CD4-positive, alpha-beta T cell treated with Interleukin-12 subunit alpha and Interleukin-12 subunit beta, for 1 hour (primary cell): ENCODE measurements around the gene L2HGDH.

Experiments
- DNase-seq: peaks from one replicate; pipeline ENCODE4 v3.0.0-alpha.2; 2020

Gene L2HGDH

DNA sequence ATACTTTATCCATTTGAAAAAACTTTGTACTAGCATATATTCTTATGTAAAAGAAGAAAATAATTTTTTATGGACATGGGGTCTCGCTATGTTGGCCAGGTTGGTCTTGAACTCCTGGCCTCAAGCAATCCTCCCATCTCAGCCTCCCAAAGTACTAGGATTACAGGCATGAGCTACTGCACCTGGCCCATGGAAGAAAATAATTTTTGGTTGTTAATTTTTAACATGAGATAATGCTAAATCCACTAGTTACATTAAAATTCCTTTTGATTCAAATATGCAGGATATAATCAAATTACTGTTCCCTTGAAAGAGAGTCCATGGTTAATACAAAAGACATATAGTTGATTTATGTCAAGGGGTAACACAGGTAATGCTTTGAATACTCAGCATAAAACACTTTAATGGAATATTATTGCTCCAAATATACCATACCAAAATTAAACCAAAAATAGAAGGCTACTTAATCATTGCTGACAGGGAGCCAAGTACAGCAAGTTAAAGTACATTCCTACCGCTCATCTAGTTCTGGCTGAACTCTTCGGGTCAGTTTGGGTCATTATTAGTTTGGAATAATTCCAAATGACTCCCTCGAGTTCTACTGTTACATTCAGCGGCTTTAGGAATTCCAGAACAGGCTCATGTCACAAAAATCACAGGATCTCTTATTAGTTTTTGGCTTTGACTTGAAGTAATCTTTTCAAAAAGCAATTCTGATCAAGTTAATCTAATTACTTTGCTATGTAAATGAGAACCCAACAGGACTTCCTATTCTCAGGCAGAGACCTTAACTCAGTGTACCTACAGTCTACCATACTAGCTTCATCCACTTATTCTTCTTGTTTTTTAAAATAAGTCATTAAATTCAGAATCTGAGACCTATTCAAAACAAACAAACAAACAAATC, 86.7 kb downstream of the L2HGDH start:
- no peak for DNase-seq

DNA sequence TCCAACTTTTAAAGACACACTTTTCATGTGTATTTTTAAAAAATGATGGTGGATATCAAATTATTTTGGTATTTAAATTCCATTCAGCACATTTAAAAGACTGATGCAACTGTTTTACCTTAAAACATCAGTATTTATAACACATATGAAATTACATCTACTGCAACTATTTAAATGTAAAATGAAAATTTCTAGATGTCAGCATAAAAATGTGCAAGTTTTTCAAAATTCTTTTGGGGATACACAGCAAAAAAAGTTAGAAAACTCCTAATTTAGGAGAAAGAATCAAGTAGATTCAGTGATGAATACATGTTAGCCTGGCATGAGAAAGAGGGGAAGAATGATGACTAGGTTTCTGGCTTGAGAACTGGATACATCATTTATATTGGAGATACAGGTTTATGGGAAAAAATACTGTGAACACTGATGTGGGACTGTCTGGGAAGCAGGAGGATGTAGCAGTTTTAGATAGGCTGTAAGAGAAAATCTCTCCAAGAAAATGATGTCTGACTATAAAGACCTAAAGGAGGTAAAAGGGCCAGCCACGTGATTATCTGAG, 89.9 kb downstream of the L2HGDH start:
- no peak for DNase-seq

DNA sequence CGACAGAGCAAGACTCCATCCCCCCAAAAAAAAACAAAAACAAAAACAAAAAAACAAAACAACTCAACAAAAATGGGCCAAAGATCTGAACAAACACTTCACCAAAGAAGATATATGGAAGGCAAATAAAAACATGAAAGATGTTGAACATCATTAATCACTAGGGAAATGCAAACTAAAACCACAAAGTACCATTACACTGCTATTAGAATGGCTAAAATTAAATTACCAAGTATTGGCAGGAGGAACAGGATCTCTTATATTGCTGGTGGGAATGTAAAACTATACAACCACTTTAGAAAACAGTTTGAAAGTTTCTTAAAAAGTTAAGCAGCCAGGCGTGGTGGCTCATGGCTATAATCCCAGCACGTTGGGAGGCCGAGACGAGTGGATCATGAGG, 93.5 kb downstream of the L2HGDH start:
- no peak for DNase-seq

DNA sequence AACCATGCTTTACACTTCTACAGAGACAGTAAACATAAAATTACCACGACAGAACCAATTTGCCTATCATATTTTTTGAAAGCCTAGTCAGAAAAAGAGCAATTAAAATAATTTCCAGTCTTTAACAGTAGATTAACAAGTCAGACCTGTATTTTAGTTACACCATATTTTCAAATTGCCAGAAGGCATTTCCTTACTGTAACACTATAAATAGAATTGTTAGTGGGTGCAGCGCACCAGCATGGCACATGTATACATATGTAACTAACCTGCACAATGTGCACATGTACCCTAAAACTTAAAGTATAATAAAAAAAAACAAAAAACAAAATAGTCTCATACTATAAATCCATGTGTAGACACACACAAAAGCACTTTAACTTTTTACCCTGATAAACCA, 96.6 kb downstream of the L2HGDH start:
- DNase-seq = no peak

DNA sequence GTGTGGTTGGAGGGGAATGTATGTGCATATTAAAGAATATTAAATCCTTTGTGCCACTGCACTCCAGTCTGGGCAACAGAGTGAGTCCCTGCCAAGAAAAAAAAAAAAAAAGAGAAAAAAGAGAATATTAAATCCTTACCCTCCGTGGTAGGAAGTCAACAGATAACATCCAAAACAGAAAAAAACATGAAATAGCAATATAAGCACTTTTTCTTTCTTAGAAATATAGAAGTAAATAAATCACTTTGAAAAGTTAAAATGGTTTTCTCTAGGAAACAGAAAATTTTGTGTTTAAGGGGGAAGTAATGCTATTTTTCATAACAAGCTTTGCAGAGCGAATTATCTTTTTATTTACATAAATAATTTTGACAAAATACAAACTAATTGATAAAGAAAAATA, 98.2 kb downstream of the L2HGDH start:
- DNase-seq = no peak

DNA sequence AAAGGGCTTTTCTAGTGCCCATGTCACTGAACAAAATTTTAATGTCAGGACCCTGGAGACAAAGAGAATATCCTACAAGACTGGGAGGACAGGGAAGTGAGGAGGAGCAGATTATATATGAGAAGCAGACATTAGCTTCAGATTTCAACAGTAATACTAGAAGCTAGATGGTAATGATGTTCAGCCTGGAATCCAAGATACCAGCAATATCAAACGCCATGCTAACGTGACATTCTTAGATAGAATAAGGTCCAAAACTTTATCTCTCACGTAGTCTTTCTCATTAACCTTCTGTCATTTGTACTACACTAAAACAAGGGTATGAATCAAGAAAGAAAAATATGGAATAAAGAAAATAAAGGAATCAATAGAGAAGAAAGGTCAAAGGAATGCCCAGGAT, 99.3 kb downstream of the L2HGDH start:
- no peak for DNase-seq

DNA sequence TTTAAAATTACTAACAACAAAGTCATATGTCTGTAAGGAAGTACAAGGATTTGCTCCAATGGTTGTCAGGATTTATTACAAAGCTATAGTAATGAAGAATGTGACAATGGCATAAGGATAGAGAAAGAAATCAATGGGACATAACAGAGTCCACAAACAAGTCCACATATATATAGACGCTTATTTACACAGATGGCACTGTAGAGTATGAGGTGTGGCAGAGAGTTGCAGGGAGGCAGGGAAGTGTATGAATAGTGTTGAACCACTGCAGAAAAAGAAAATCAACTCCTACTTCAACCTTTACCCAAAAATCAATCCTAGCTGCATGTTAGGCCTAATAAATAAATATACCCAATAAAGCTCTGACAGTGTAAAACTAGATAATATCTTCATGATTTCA, 102.0 kb downstream of the L2HGDH start:
- no peak for DNase-seq

DNA sequence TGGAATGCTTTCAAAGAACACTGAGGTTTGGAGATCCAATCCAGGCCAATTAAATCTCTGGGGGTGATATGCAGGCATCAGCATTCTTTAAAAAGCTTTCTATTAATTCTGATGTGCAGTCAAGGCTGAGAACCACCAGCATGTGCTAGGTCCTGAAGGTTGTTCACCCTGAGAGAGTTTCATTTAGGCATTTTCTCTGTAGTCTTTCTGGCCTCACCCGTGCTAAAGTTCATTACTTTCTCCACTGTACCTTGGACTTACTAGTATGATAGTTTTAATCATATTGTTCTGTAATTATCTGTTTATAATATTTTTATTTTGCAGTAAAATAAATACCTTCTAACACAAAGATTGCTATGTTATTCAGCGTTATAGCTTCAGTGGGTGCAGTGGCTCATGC, 113.5 kb downstream of the L2HGDH start:
- DNase-seq = no peak

DNA sequence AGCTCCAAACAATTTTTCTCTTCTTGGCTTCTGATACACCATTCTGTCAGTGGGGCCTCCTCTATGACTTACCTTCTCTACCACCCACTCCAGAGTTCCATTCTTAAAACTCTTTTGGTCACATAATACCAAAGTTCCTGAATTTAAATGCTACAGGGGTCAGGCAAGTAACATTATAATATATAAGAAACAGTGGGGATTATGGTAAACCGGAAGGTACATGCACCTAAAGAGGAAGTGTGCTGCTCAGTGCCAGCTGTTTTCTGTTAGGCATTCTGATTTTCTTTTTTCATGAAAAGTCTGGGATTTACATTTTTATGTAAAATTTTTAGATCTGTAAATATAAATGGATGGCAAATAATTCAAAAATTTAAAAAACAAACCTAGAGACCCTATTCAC, 120.5 kb downstream of the L2HGDH start:
- no peak for DNase-seq
